ENCODE data around the gene LAMA4. TPM values are rescaled to one million over a fixed set of nuclear protein-coding genes. Genes with fewer than 3 reads are reported as not detected.

Gene LAMA4
- polyA plus RNA-seq, 2 of the 4 experiments (the other 2 are of a cell fraction) = 1.0 to 3.1 TPM

- TF ChIP-seq REST (IDR thresholded peaks at IDR 0.05) = no peak
- TF ChIP-seq MAX (IDR thresholded peaks at IDR 0.05) = no peak
- no peak for TF ChIP-seq BHLHE40 (IDR thresholded peaks at IDR 0.05; ENCODE audit: low read depth, low read length)
These were observed 130.4 kb downstream of the LAMA4 start (continued) for GRCh38 chr6:112123982-112124381.

- DNase-seq (ENCODE audit: low read depth in 1 of 2, low spot score in 1 of 2) (no peak), ATAC-seq (no peak), FAIRE-seq (no peak)
- TF ChIP-seq HOXA7 (CRISPR knock-in tag; IDR thresholded peaks at IDR 0.05) = no peak
- ChIA-PET CTCF (no interaction called here), POLR2A (no interaction called here)
- Histone ChIP-seq H3K4me1 (no peaks in the 10 kb centered on the region), H3K27ac (no peak overlapping the region), H3K9me3 (no peaks in the 10 kb centered on the region), H3K4me2 (no peak overlapping the region), H3K4me3 (no peak overlapping the region)
- 69% methylated on average over 2 of the region's 2 CpGs for WGBS (ENCODE audit: missing lambda C conversion rate)
These were observed 131.6 kb downstream of the LAMA4 start for GRCh38 chr6:112122756-112123155.

- ChIA-PET POLR2A (no interaction called here), CTCF (no interaction called here)
- H3K4me3 ChIP-seq = no peak overlapping the region
- no peak overlapping the region for H3K27ac ChIP-seq
- ATAC-seq (no peak), FAIRE-seq (no peak), DNase-seq (ENCODE audit: low read depth in 1 of 2, low spot score in 1 of 2) (no peak)
- H3K4me1 ChIP-seq = no peaks in the 10 kb centered on the region
- no peak overlapping the region for H3K4me2 ChIP-seq
- H3K9me3 ChIP-seq = no peaks in the 10 kb centered on the region
- TF ChIP-seq REST (IDR thresholded peaks at IDR 0.05) (no peak), MYC (IDR thresholded peaks at IDR 0.05; ENCODE audit: borderline replicate concordance, low read length) (no peak), HMGXB4 (CRISPR knock-in tag; IDR thresholded peaks at IDR 0.05; ENCODE audit: borderline replicate concordance) (no peak), CEBPB (IDR thresholded peaks at IDR 0.05) (no peak), FOSB (CRISPR knock-in tag; IDR thresholded peaks at IDR 0.05) (no peak), SREBF2 (IDR thresholded peaks at IDR 0.05) (no peak), MAZ (IDR thresholded peaks at IDR 0.05; ENCODE audit: borderline replicate concordance, low read depth, low read length) (no peak), RAD21 (conservative IDR thresholded peaks at IDR 0.05 in 1 of 2, IDR thresholded peaks at IDR 0.05 in 1 of 2) (no peak), USF2 (IDR thresholded peaks at IDR 0.05) (no peak), TP53 (CRISPR knock-in tag; IDR thresholded peaks at IDR 0.05) (no peak), CHD4 (IDR thresholded peaks at IDR 0.05; ENCODE audit: borderline replicate concordance) (no peak), POLR2AphosphoS2 (conservative IDR thresholded peaks at IDR 0.05; ENCODE audit: low read length) (no peak), ZFP36 (IDR thresholded peaks at IDR 0.05; ENCODE audit: borderline replicate concordance, partially characterized antibody) (no peak), EHF (CRISPR knock-in tag; IDR thresholded peaks at IDR 0.05) (no peak), TFCP2L1 (CRISPR knock-in tag; IDR thresholded peaks at IDR 0.05) (no peak)
These were observed 136.3 kb downstream of the LAMA4 start for GRCh38 chr6:112118034-112118433.

Data from A549 (cell line).